AG09319 (cell line): ENCODE results near the gene TREM1.

Experiments used
- DNase-seq: peaks from one replicate; pipeline ENCODE4 v3.0.0-alpha.2; 2010; ENCODE audit warnings: low read depth; ENCODE audit errors: extremely low read depth
- TF ChIP-seq, protein P1 (sequence below): IDR thresholded peaks from 2 replicates; pipeline ENCODE4 v1.5.1; 2011; ENCODE audit warnings: low read depth, mild to moderate bottlenecking, inconsistent platforms, low read length, moderate library complexity

The TREM1 gene

DNA sequence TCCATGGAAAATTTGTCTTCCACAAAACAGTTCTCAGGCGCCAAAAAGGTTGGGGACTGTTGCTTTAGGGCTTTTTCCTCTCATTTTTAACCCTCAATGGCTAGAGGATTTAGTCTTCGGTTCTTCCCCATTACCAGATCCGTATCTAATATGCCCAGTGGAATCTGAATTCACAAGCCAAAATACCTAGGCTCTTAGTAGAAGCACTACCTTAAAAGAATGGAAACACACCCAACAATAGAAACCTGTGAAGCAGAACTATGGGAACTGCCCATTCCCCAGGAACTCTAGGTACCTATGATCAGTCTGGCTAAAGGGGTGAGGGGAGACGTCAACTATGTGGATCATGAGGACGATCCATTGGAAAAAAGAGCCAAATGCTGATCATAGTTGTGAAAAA is 55.2 kb downstream of the TREM1 start:
- DNase-seq = no peak
- TF ChIP-seq, protein P1, sequence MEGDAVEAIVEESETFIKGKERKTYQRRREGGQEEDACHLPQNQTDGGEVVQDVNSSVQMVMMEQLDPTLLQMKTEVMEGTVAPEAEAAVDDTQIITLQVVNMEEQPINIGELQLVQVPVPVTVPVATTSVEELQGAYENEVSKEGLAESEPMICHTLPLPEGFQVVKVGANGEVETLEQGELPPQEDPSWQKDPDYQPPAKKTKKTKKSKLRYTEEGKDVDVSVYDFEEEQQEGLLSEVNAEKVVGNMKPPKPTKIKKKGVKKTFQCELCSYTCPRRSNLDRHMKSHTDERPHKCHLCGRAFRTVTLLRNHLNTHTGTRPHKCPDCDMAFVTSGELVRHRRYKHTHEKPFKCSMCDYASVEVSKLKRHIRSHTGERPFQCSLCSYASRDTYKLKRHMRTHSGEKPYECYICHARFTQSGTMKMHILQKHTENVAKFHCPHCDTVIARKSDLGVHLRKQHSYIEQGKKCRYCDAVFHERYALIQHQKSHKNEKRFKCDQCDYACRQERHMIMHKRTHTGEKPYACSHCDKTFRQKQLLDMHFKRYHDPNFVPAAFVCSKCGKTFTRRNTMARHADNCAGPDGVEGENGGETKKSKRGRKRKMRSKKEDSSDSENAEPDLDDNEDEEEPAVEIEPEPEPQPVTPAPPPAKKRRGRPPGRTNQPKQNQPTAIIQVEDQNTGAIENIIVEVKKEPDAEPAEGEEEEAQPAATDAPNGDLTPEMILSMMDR = no peak

DNA sequence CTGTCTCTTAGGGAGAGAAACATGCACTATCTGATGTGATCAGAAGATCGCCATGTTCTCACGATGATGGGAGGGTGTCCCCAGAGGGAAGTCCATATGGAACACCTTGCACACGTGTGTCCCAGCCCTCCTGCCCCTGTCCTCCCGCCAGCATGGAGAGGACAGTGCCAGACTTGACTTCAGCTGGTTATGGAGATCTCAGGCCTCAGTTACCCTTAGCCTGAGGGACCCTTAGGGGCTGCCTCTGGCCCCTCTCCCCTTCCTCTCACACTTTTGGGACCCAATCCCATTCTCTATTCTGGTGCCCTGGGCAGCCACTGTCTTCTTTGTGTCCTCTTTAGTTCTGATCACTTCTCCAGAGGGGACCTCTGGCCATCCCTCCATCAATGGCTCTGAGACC is 56.8 kb downstream of the TREM1 start:
- no peak for DNase-seq
- TF ChIP-seq, protein P1 = no peak

GRCh38 chr6:41228616-41229015 is 57.9 kb downstream of the TREM1 start:
- DNase-seq = no peak
- TF ChIP-seq, protein P1 = no peak

- DNase-seq = no peak
- TF ChIP-seq, protein P1 = no peak
Measured at GRCh38 chr6:41228096-41228495, 58.4 kb downstream of the TREM1 start, which contains the start of gene TREML4. TSS of gene TREML4 (plus strand) at chr6:41228349. CDS start at chr6:41228428, 79 bp downstream.

DNA sequence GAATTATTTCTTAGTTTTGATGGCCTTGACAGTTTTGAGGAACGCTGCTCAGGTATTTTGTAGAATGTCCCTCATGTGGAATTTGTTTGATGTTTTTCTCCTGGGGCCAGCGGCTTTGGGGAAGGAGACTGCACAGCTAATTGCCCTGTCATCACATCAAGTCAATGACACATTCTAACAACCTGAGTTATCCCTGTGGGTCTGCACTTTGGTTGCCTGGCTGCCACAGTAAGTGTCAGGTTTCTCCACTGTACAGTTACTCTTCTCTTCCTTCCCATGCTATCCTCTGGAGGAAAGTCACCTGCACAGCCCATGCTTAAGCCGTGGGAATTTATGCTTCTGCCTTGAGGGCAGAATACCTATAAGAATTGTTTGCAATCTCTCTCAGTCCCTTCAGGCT is 59.7 kb downstream of the TREM1 start:
- TF ChIP-seq, protein P1 = no peak
- no peak for DNase-seq

GRCh38 chr6:41224800-41225199 is 61.7 kb downstream of the TREM1 start:
- DNase-seq = no peak
- TF ChIP-seq, protein P1 = no peak
